HTERT RPE-1 (cell line): ENCODE measurements around the gene CAMKK1.

Source experiments
- in situ Hi-C: fragments of 300-500 bp; cut with MboI; formaldehyde crosslinking; loops from 4 replicates; pipeline ENCODE4 v1.14.3; 2020; ENCODE audit warnings: low sequenced_read_pairs

The CAMKK1 gene

DNA sequence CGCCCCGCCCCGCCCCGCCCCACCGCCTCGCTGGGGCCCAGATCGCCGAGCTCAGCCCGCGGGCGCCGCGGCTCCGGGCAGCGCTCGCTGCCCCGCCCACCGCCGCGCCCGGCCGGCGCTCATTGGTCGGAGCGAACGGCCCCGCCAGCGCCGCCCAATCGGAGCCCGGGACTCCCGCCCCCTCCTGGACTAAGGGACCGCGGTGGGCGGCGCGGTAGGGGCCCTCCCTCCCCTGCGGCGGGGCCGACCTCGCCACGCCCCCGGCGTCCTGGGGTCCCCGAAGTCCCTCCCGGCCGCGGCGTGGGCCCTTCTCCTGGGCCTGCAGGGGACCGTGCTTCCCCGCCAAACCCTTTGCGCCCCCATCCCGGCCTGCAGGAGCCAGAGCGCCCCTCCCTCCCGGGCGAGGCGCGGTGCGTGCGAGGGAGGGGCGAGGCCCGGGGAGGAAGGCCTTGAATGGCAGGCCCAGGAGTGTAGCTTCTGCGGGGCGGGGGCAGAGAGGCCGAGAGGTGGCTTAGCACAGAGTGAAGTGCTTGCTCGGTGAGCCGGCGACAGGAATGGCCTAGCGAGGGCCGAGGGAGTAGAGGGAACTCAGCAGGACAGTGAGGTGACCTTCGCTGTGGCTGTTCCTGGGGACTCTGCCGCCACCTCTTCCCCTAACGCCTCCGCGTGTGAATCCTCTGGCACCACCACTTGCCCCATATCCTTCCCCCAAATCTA lies at the start of gene CAMKK1:
Gene CAMKK1, minus strand, starts transcription at position 51 of the 717 bp plus-strand sequence. CDS start 7,366 bp downstream, outside the sequence.
- in situ Hi-C loops, result no loop called here

GRCh38 chr17:3940965-3941698 lies 48.3 kb upstream of the CAMKK1 start:
- in situ Hi-C loops, result no loop called here

GRCh38 chr17:3937359-3937758 lies 44.5 kb upstream of the CAMKK1 start:
- in situ Hi-C loops, result no loop called here

DNA sequence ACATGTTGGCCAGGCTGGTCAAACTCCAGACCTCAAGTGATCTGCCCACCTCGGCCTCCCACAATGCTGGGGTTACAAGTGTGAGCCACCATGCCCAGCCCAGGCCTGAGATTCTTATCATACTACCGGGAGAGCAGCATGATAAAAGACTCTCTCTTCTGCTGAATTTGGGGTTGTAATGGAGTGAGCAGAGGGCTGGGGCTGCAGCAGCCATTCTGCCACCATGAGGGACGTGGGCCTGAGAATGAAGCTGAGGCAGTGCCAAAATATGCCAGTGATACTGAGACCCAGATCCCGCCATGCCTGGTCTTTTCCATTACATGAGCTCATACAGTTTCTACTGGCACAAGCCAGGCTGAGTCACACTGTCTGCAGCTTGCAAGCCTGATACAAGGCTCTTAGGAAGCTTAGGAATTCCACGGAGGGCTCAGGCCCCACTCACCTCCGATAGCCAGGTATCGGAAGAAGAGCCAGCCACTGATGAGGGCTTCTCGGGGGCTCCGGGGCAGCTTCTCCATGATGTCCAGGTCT lies 43.0 kb upstream of the CAMKK1 start:
- in situ Hi-C loops, result no loop called here

GRCh38 chr17:3935140-3935542 lies 42.3 kb upstream of the CAMKK1 start:
- in situ Hi-C loops, result no loop called here

DNA sequence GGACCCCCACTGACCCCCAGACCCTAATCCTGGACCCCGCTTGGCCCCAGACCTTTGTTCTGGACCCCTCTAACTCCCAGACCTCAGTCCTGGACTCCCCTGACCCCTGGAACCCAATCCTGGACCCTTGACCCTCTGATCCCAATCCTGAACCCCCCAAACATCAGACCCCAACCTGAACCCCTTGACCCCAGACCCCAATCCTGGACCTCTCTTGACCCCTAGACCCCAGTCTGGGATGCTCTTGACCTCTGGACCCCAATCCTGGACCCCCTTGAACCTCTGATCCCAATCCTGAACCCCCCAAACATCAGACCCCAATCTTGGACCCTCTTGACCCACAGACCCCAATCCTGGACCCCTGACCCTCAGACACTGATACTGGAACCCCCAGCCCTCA lies 36.9 kb upstream of the CAMKK1 start:
- in situ Hi-C loops, result no loop called here

DNA sequence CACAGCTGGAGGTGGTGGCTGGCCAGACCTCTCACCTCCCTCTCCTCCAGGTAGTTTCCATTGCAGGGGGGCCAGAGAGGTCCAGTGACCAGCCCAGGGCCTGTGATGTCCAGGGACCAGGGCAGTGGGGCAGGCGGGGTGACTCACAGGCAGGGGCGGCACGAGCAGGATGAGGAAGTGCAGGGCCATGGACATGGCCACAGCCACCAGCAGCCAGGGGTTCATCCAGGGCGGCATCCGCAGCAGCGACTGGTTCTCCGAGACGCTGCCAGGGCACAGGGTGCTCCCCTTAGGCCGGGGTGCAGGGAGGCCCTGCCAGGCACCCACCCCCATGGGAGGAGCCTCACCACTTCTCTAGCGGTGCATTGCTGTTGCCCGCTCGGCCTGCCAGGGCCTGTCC lies 36.3 kb upstream of the CAMKK1 start:
- in situ Hi-C loops, result no loop called here

GRCh38 chr17:3928406-3928805 lies 35.6 kb upstream of the CAMKK1 start:
- in situ Hi-C loops, result no loop called here

- in situ Hi-C loops, result no loop called here
These were observed 34.9 kb upstream of the CAMKK1 start for GRCh38 chr17:3927628-3928340.

- in situ Hi-C loops, result no loop called here
These were observed 34.2 kb upstream of the CAMKK1 start for GRCh38 chr17:3926860-3927627.

GRCh38 chr17:3925684-3926485 lies 33.0 kb upstream of the CAMKK1 start:
- in situ Hi-C loops, result no loop called here

DNA sequence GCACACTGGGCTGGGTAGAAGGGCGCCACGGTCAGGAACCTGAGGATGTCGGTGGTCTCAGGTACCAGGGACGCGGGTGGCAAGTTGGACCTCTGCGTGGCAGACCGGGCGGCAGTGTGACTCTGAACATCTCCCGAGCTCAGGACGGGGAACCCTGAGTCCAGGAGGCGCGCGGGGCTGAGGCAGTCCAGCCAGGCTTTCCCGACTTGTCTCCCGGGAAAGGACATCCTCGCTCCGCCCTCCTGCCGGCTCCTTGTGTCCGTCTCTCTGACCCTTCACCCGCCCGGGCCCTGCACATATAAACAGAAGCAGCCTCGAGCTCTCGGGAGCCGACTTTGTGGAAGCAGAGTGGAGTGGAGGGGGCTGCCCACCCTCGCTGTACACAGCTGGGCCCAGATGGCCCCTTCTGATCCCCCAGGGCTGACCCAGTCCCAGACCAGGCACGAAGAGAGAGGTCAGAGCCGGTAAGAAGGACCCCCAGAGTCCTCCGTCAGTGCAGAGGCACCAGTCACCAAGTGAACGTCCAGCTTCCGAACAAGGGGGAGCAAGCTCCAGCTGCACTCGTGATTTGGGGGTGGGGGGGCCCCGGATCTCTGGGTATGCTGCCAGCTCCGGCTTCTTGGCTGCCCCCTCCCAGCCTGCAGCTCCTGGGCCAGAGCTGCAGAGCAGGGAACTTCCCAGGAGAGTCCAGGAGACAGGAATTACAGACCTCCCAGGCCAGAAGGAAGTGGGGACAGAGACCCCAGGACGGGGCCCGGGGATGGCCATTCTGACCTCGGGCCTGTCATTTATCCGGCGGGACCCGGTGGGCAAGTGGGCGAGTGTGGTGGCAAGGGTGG lies 31.9 kb upstream of the CAMKK1 start:
- in situ Hi-C loops, result no loop called here

- in situ Hi-C loops, result no loop called here
These were observed 30.8 kb upstream of the CAMKK1 start for GRCh38 chr17:3923466-3924190.

- in situ Hi-C loops, result no loop called here
These were observed 29.9 kb upstream of the CAMKK1 start for GRCh38 chr17:3922765-3923164.

DNA sequence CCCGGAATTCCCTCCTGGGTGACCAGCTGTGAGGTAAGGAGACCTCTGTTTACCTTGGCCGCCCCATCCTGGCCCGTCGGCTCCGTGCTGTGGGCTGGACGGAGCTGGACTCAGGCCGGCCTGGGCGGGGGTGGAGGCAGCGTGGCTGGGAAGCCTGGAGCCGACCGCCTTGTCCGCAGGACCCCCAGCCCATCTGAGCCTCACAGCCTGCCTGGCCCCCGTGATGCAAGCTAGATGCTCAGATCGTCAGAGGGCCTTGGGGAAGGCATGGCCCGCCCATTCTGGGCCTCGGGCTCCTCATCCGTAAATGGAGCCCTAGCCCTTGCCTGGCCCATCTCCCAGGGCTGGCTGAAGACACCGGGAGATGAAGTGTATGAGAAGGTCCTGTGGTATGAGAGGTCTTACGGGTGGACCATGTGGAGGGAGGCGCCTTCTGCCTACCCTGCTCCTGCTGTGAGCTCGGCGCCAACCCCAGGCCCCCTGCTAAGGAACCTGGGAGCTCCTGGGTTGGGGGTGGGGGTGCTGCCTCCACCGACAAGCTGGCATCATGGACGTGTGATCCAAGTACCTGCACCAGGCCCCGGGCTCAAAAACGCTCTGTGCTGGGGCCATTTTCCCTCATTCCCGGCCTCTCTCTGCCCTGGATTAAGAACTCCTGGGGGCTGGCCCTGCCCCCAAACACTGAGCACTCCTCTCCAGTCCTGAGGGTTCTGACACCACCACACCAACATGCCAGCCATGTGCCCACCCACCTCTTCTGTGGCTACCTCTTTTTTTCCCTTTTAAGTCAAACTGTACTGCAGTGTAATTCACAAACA lies 28.9 kb upstream of the CAMKK1 start:
- in situ Hi-C loops, result no loop called here

DNA sequence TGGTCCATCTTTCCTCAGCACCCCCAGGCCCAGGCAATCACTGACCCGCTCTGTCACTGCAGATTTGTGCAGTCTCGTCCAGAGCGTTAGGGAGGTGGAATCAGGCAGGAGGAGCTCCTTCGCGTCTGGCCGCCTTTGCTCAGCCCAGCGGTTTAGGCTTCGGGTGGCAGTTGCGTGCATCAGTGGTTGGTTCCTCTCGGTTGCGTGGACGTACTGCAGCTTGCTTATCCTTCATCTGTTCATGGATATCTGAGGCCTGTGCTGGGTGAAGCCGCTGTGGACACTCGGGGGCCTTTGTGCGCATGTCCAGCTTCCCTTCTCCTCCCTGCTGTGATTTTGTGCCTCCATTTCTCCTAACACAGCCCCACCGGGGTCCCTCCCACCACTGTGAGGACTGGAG lies 28.2 kb upstream of the CAMKK1 start:
- in situ Hi-C loops, result no loop called here

DNA sequence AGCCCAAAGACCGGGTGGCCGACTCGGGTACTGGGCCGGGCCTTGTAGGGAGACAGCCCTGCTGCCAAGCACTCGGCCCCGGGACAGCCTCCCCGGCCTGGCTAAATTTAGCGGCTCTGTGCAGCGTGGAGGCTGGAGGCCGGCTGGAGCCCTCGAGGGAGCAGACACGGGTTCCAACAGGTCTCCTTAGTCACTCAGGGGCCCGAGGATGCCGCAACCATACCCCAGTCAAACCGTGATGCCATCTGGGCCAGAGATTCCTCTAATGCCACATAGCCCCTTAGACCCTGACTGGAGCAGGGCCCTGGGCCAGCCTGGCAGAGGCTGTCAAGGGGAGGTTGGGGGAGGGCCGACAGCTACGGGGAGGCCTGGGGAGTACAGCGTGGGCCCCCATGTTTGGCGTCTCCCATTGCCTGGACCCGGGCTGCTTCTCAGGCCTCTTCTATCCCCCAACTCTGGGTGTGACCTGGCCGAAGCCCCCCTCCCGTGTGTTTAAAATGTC lies 26.3 kb upstream of the CAMKK1 start:
- in situ Hi-C loops, result no loop called here
